Measurements from ENCODE around the gene CYB561D1.

DNA sequence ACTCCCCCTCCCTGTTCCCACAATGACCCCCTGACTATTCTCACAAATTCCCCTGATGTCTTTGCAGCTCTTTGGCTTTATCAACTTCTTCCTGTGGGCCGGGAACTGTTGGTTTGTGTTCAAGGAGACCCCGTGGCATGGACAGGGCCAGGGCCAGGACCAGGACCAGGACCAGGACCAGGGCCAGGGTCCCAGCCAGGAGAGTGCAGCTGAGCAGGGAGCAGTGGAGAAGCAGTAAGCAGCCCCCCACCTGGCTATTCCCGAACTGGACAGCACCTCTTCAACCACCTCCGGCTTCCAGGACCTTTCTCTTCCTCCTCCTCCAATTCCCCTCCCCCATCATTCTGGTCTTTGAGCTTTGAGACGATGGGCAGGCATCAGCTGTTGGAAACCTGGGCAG, 14.6 kb upstream of the CYB561D1 start:
- TF ChIP-seq, protein P1, sequence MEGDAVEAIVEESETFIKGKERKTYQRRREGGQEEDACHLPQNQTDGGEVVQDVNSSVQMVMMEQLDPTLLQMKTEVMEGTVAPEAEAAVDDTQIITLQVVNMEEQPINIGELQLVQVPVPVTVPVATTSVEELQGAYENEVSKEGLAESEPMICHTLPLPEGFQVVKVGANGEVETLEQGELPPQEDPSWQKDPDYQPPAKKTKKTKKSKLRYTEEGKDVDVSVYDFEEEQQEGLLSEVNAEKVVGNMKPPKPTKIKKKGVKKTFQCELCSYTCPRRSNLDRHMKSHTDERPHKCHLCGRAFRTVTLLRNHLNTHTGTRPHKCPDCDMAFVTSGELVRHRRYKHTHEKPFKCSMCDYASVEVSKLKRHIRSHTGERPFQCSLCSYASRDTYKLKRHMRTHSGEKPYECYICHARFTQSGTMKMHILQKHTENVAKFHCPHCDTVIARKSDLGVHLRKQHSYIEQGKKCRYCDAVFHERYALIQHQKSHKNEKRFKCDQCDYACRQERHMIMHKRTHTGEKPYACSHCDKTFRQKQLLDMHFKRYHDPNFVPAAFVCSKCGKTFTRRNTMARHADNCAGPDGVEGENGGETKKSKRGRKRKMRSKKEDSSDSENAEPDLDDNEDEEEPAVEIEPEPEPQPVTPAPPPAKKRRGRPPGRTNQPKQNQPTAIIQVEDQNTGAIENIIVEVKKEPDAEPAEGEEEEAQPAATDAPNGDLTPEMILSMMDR (IDR thresholded peaks at IDR 0.05) = no peak
- TF ChIP-seq POLR2A (IDR thresholded peaks at IDR 0.05) = no peak
- TF ChIP-seq POLR2AphosphoS5 (IDR thresholded peaks at IDR 0.05) = no peak

Data from breast epithelium (tissue), 3 donors.